ENCODE data around the gene CCSAP. TPM values are rescaled to one million over a fixed set of nuclear protein-coding genes. Genes with fewer than 3 reads are reported as not detected.
"Not testable (repeated sequence)": the region's sequence is repeated elsewhere in the genome, so short reads cannot be mapped to it uniquely, and the experiment has no call there.

Gene CCSAP
- total and polyA plus RNA-seq, 11 donors = 0.94 to 6.2 (median 2.5) TPM

DNA sequence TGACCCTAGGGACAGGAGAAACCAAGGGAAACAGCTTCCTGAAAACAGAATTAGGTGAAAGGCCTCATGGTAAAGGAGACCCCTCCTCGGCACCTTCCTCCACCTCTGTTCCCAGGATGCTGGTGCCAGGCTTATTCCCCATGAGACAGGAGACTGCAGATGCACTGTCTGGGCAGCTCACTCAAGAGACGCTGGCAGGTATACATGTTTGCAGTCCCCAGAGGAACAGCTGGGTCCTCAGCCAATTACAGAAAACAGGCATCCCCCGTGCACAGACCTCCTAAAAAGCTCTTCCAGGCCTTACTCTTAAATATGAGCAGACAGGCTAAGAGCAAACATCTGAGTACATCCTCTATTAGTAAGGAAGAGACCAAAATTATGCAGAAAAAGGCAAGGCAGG, 6.5 kb downstream of the CCSAP start:
- Histone ChIP-seq H3K27ac (no peak overlapping the region), H3K4me1 (peaks cover 0 to 31% (median 4%) of the 10 kb centered on the region in 12 donors), H3K4me3 (no peak overlapping the region), H3K27me3 (no peaks in the 10 kb centered on the region), H3K36me3 (peaks cover 0 to 11% (median 0%) of the 10 kb centered on the region in 9 donors), H3K9me3 (peaks cover 0 to 17% (median 0%) of the 10 kb centered on the region in 12 donors)
- intact Hi-C loops (cut with DNase I) = no loop called here
- TF ChIP-seq POLR2A (IDR thresholded peaks at IDR 0.05) = no peak
- TF ChIP-seq, protein P1, sequence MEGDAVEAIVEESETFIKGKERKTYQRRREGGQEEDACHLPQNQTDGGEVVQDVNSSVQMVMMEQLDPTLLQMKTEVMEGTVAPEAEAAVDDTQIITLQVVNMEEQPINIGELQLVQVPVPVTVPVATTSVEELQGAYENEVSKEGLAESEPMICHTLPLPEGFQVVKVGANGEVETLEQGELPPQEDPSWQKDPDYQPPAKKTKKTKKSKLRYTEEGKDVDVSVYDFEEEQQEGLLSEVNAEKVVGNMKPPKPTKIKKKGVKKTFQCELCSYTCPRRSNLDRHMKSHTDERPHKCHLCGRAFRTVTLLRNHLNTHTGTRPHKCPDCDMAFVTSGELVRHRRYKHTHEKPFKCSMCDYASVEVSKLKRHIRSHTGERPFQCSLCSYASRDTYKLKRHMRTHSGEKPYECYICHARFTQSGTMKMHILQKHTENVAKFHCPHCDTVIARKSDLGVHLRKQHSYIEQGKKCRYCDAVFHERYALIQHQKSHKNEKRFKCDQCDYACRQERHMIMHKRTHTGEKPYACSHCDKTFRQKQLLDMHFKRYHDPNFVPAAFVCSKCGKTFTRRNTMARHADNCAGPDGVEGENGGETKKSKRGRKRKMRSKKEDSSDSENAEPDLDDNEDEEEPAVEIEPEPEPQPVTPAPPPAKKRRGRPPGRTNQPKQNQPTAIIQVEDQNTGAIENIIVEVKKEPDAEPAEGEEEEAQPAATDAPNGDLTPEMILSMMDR (IDR thresholded peaks at IDR 0.05) = no peak
- no peak for DNase-seq
- WGBS, 4 donors = 72 to 83% (median 75%) methylated on average over 3 of the region's 3 CpGs
- ATAC-seq = no peak

DNA sequence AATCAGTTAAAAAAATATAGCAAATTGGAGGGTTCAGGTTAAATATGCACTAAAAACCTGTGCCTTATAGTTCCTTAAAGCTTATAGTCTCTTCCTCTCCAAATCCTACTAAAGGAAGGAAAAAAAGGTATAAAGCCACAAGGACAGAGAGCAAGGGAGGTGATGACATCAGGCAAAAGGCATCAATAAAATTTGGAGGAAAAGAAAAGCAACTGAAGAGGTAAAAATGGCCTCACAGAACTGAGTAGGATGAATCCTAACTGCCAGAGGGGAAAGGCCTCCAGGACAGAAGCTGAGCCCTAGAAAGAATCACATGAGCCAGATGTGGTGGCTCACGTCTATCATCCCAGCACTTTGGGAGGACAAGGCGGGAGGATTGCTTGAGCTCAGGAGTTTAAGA, 8.1 kb downstream of the CCSAP start:
- no peak for DNase-seq
- H3K4me1 ChIP-seq = peaks cover 0 to 15% (median 0%) of the 10 kb centered on the region in 12 donors
- peaks cover 0 to 15% (median 0%) of the 10 kb centered on the region in 9 donors for H3K36me3 ChIP-seq
- H3K27me3 ChIP-seq = no peaks in the 10 kb centered on the region
- TF ChIP-seq, protein P1 (IDR thresholded peaks at IDR 0.05) = no peak
- TF ChIP-seq POLR2A (IDR thresholded peaks at IDR 0.05) = no peak
- intact Hi-C loops (cut with DNase I) = no loop called here
- 90 to 100% (median 95%) methylated on average over 2 of the region's 2 CpGs for WGBS, 4 donors
- peaks cover 0 to 17% (median 0%) of the 10 kb centered on the region in 12 donors for H3K9me3 ChIP-seq
- no peak for ATAC-seq
- H3K27ac ChIP-seq = no peak overlapping the region
- no peak overlapping the region for H3K4me3 ChIP-seq

DNA sequence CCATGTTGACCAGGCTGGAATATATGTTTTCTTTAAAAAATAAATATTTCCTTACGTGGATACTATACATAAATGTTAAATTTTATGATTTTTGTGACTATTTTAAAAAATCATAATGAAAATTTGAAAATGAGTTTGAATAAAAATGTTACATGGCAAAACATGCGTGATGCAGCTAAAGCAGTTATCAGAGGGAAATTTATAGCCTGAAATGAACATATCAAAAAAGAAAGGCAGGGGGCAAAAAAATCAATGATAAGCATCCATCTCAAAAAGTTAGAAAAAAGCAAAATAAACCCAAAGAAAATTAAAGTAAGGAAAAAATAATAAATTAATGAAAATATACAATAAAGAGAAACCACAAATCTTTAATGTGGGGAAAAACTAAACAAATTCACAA, 8.6 kb downstream of the CCSAP start:
- no peak for DNase-seq
- Histone ChIP-seq H3K4me1 (peaks cover 0 to 11% (median 0%) of the 10 kb centered on the region in 12 donors), H3K27ac (no peak overlapping the region), H3K9me3 (peaks cover 0 to 17% (median 0%) of the 10 kb centered on the region in 12 donors), H3K4me3 (no peak overlapping the region), H3K27me3 (no peaks in the 10 kb centered on the region), H3K36me3 (peaks cover 0 to 17% (median 0%) of the 10 kb centered on the region in 9 donors)
- ATAC-seq = no peak
- TF ChIP-seq, protein P1 (IDR thresholded peaks at IDR 0.05) = no peak
- no peak for TF ChIP-seq POLR2A (IDR thresholded peaks at IDR 0.05)
- intact Hi-C loops (cut with DNase I) = no loop called here
- 70 to 97% (median 75%) methylated on average over 2 of the region's 2 CpGs for WGBS, 4 donors

DNA sequence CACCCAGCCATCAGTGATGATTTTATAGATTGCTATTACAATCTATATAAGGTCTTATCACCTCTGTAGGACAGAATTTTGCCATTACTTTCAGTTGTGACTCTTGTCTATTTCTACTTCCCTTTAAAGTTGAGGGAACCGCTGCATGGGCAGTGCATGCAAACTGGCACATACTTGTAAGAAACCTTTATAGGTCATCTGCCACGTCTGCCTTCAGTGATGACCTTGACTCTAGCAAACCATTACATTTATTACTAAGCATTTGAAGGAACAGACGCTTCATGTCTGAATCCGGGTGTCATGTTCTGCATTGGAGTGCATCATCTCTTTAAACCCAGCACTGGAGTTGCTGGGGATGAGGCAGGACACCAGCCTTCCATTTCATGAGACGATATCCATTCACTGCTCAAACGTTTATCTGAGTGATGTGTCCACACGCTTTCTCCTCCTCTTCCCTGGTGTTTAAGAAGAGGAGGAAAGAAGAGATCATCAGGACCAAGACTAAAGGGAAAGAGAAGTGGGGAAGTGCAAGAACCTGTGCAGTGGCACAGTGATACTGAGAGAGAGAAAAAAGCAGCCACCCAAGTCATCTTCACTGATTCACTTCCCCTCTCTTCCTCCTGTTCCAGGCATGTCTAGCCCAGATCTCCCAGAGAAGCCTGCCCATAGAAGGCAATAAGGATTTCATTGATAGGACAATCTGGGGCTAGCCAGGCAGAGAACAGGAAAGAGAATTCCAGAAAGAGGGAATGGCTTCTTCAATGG, 14.1 kb downstream of the CCSAP start:
- Histone ChIP-seq H3K4me3 (no peak overlapping the region), H3K4me1 (peaks cover 0 to 20% (median 0%) of the 10 kb centered on the region in 12 donors), H3K27me3 (no peaks in the 10 kb centered on the region), H3K36me3 (peaks cover 0 to 47% (median 30%) of the 10 kb centered on the region in 9 donors), H3K27ac (no peak overlapping the region), H3K9me3 (peaks cover 0 to 5% (median 0%) of the 10 kb centered on the region in 12 donors)
- intact Hi-C loops (cut with DNase I) = no loop called here
- 76 to 86% (median 80%) methylated on average over 7 of the region's 7 CpGs for WGBS, 4 donors
- no peak for TF ChIP-seq POLR2A (IDR thresholded peaks at IDR 0.05)
- TF ChIP-seq, protein P1 (IDR thresholded peaks at IDR 0.05) = no peak
- no peak for DNase-seq
- no peak for ATAC-seq

DNA sequence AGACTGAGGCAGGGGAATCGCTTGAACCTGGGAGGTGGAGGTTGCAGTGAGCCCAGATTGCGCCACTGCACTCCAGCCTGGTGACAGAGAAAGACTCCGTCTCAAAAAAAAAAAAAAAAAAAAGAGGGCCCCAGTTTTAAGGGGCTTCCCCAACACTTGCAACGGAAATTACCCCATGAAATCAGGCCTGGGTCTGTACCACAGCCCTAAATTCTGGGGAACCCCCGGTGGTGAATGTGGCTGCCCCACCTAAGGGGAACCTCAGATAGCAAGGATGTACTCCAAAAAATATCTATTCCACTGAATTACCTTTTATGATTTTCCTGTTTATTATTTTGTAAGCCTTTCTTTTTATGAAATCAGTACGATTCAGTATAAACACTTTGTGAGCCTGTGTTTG, 15.1 kb downstream of the CCSAP start:
- ATAC-seq; H3K27ac ChIP-seq; H3K27me3 ChIP-seq; H3K4me3 ChIP-seq; intact Hi-C loops (cut with DNase I); DNase-seq; H3K9me3 ChIP-seq: not testable (repeated sequence)
- H3K4me1 ChIP-seq = peaks cover 0 to 20% (median 0%) of the 10 kb centered on the region in 12 donors
- 94 to 97% (median 96%) methylated on average over 6 of the region's 6 CpGs for WGBS, 4 donors
- H3K36me3 ChIP-seq = peaks cover 0 to 57% (median 40%) of the 10 kb centered on the region in 9 donors
